Activated T-cell treated with anti-CD3 and anti-CD28 coated beads for 4 hours (primary cell): ENCODE data around the gene HTR2A.

Experiments used
- DNase-seq: peaks from one replicate; pipeline ENCODE4 v3.0.0-alpha.2; 2020

The HTR2A gene

GRCh38 chr13:46896341-46897137 lies at the start of gene HTR2A:
HTR2A (minus strand) TSS chr13:46897053; CDS start chr13:46895906, 1,147 bp downstream.
- no peak for DNase-seq

GRCh38 chr13:46936525-46936924 lies 39.7 kb upstream of the HTR2A start:
- DNase-seq, result no peak

GRCh38 chr13:46934749-46935148 lies 37.9 kb upstream of the HTR2A start:
- DNase-seq, result no peak

GRCh38 chr13:46926916-46927590 lies 30.2 kb upstream of the HTR2A start:
- no peak for DNase-seq

- no peak for DNase-seq
Observed at GRCh38 chr13:46925486-46925885, 28.6 kb upstream of the HTR2A start.

GRCh38 chr13:46914341-46914740 lies 17.5 kb upstream of the HTR2A start:
- DNase-seq, result no peak

GRCh38 chr13:46913757-46914156 lies 16.9 kb upstream of the HTR2A start:
- no peak for DNase-seq

GRCh38 chr13:46909042-46909441 lies 12.2 kb upstream of the HTR2A start:
- no peak for DNase-seq

- DNase-seq, result no peak
Observed at GRCh38 chr13:46908501-46908900, 11.6 kb upstream of the HTR2A start.

- DNase-seq, result no peak
Observed at GRCh38 chr13:46906405-46906804, 9.6 kb upstream of the HTR2A start.

- no peak for DNase-seq
Observed at GRCh38 chr13:46905249-46905648, 8.4 kb upstream of the HTR2A start.

GRCh38 chr13:46903748-46904147 lies 6.9 kb upstream of the HTR2A start:
- no peak for DNase-seq

GRCh38 chr13:46901721-46902120 lies 4.9 kb upstream of the HTR2A start:
- DNase-seq, result no peak

- no peak for DNase-seq
Observed at GRCh38 chr13:46899801-46900200, 2.9 kb upstream of the HTR2A start.

GRCh38 chr13:46895381-46895780 lies 1.5 kb downstream of the HTR2A start:
- no peak for DNase-seq

- no peak for DNase-seq
Observed at GRCh38 chr13:46894568-46894967, 2.3 kb downstream of the HTR2A start.

- peak; percentile 47 for DNase-seq
Observed at GRCh38 chr13:46893798-46894560, 2.9 kb downstream of the HTR2A start.

GRCh38 chr13:46893221-46893740 lies 3.6 kb downstream of the HTR2A start:
- no peak for DNase-seq

GRCh38 chr13:46885018-46885417 lies 11.8 kb downstream of the HTR2A start:
- no peak for DNase-seq

GRCh38 chr13:46884531-46884930 lies 12.3 kb downstream of the HTR2A start:
- DNase-seq, result no peak

- DNase-seq, result no peak
Observed at GRCh38 chr13:46881621-46882020, 15.2 kb downstream of the HTR2A start.

GRCh38 chr13:46874006-46874405 lies 22.8 kb downstream of the HTR2A start:
- no peak for DNase-seq

- no peak for DNase-seq
Observed at GRCh38 chr13:46871557-46871956, 25.3 kb downstream of the HTR2A start.
